NCI-H128 (cell line): ENCODE measurements around the gene SPATA12.

Experiments used
- DNase-seq: peaks from one replicate; lab custom pipeline; 2025; ENCODE audit not compliant: unreplicated experiment; lab: John Stamatoyannopoulos, UW

SPATA12 gene

DNA sequence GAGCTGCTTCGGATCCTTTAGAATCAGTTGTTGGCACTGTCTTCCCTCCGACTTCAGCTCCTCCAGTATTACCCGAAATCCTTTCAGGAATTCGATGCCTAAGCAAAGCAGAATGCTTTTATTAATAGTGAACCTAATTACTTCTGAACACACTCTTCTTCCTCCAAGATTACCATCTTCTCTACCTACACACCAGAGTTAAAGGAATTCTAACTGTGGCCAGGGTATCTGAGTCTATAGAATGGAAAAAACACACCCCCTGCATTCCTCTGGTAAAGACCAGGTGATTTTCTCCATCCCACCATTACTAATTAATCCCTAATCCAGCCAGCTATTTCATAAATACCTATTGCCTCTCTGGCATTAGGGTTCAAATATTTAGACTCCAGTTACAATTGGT, 49.8 kb downstream of the SPATA12 start:
- DNase-seq = no peak

GRCh38 chr3:57110798-57111197, 50.3 kb downstream of the SPATA12 start:
- DNase-seq = peak; percentile 37

- DNase-seq = no peak
Measured at GRCh38 chr3:57112206-57112605, 51.7 kb downstream of the SPATA12 start.

- DNase-seq = no peak
Measured at GRCh38 chr3:57116501-57116900, 56.0 kb downstream of the SPATA12 start.

- no peak for DNase-seq
Measured at GRCh38 chr3:57118254-57118653, 57.8 kb downstream of the SPATA12 start.

GRCh38 chr3:57120040-57120439, 59.6 kb downstream of the SPATA12 start:
- DNase-seq = no peak

DNA sequence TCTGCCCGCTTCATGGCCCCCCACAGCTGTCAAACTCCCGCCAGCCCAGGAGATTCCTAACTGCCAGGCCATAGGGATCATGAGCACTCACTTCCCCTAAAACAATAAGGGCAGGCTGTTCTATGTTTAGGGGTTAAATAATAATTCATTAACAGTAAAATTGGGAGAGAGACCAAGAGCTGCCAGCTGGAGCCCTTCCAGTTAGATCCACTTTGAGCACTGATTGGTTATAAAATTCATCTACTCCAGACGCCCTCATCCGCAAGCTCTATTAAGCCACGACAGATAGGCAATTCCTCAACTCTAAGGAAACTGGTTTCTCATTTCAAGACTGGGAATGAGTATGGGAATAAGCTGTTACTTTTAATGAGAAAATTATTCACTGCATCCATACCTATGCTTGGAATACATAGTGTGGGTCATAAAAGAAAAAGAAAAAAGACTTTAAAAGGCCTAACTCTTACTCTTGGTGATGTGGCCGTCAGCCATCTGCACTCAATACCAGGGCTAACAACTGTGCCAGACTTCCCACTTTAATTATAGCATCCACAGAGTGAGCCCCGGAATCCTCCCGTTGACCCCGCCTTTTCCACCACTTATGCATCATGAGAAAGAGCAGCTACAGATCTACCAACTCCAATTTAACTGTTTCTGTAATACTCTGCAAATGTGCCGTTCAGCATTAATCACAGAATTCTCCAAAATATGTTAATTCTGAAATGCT, 60.1 kb downstream of the SPATA12 start:
- no peak for DNase-seq
